Measurements from ENCODE around the gene TRIM40.

DNA sequence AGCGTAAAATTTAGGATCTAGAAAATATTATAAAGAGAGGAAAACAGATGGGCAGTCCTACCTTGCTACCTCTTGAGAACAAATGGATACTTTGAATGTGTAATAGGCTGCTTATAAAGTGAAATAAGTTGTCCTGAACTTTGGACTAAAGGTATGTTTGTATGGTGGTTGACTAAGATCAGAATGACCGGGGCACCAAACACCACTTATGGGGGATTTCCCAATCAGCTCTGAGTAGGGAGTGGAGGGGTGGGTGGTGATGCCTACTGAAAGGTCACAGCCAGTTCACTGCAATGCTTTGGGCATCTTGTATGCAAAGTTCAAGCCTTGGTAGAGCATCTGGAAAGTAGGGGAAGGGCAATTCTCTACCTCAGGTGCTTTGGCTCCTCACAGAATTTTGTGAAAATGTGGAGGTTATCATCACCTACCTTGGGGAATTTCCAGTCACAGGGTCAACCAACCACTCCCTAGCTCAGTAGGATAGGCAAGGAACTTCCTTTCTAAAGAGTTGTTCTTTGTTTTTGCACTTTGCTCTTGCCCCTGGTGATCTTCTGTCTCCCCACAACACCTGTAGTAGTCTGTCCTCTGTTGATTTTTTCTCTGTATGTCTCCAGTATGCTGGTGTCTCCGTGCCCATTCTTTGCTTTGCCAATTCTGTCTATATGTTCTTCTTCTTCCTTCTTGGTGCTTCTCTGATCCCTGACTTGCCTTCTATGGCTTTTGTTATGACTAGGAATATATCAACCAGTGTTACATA is 22.8 kb upstream of the TRIM40 start, which contains the start of gene TRIM31:
- TF ChIP-seq CEBPB (IDR thresholded peaks at IDR 0.05) (no peak), YY1 (IDR thresholded peaks at IDR 0.05; ENCODE audit: low read depth) (no peak), TAF1 (IDR thresholded peaks at IDR 0.05; ENCODE audit: low read depth) (no peak), NFIC (IDR thresholded peaks at IDR 0.05) (no peak), FOXM1 (IDR thresholded peaks at IDR 0.05; ENCODE audit: borderline replicate concordance, low read depth) (no peak), RAD21 (IDR thresholded peaks at IDR 0.05; ENCODE audit: low read depth) (no peak), TCF12 (IDR thresholded peaks at IDR 0.05; ENCODE audit: low read depth) (no peak), EP300 (IDR thresholded peaks at IDR 0.05; ENCODE audit: borderline replicate concordance) (no peak), ZBTB7A (IDR thresholded peaks at IDR 0.05; ENCODE audit: low read depth) (no peak), TEAD4 (IDR thresholded peaks at IDR 0.05) (no peak), EGR1 (IDR thresholded peaks at IDR 0.05) (no peak)
- TF ChIP-seq, protein P1, sequence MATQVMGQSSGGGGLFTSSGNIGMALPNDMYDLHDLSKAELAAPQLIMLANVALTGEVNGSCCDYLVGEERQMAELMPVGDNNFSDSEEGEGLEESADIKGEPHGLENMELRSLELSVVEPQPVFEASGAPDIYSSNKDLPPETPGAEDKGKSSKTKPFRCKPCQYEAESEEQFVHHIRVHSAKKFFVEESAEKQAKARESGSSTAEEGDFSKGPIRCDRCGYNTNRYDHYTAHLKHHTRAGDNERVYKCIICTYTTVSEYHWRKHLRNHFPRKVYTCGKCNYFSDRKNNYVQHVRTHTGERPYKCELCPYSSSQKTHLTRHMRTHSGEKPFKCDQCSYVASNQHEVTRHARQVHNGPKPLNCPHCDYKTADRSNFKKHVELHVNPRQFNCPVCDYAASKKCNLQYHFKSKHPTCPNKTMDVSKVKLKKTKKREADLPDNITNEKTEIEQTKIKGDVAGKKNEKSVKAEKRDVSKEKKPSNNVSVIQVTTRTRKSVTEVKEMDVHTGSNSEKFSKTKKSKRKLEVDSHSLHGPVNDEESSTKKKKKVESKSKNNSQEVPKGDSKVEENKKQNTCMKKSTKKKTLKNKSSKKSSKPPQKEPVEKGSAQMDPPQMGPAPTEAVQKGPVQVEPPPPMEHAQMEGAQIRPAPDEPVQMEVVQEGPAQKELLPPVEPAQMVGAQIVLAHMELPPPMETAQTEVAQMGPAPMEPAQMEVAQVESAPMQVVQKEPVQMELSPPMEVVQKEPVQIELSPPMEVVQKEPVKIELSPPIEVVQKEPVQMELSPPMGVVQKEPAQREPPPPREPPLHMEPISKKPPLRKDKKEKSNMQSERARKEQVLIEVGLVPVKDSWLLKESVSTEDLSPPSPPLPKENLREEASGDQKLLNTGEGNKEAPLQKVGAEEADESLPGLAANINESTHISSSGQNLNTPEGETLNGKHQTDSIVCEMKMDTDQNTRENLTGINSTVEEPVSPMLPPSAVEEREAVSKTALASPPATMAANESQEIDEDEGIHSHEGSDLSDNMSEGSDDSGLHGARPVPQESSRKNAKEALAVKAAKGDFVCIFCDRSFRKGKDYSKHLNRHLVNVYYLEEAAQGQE (IDR thresholded peaks at IDR 0.05; ENCODE audit: low read depth) = no peak
- TF ChIP-seq, protein P2, sequence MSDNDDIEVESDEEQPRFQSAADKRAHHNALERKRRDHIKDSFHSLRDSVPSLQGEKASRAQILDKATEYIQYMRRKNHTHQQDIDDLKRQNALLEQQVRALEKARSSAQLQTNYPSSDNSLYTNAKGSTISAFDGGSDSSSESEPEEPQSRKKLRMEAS (IDR thresholded peaks at IDR 0.05) = no peak
- TF ChIP-seq, protein P3, sequence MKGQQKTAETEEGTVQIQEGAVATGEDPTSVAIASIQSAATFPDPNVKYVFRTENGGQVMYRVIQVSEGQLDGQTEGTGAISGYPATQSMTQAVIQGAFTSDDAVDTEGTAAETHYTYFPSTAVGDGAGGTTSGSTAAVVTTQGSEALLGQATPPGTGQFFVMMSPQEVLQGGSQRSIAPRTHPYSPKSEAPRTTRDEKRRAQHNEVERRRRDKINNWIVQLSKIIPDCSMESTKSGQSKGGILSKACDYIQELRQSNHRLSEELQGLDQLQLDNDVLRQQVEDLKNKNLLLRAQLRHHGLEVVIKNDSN (IDR thresholded peaks at IDR 0.05) = no peak
